ENCODE measurements around the gene DCANP1. TPM values are rescaled to one million over a fixed set of nuclear protein-coding genes. Genes with fewer than 3 reads are reported as not detected.

The DCANP1 gene
- total and polyA plus RNA-seq, 10 of the 15 experiments (the other 5 are each of a cell fraction or from before 2014, with no cell fraction given), result 0.01 TPM; not detected in 9

DNA sequence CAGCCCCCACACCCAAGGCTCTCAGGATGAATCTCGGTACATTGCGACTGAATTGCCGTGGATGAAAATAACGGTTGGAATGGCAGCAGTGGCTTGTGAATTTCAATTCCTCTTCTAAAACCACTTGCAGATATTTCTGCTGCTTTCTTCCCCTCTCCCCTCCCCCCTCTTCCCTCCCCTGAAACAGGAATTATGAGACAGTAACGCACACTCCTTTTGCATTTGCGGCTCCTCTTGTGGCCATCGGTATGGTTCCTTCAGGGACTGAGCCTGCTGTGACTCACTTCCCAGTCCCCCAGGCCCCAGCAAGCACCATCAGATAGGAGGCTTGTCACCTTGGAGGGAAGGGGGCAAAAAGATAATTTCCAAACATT is 9.7 kb downstream of the DCANP1 start:
- H3K4me1 ChIP-seq (ENCODE audit: control insufficient read depth, insufficient read depth, low read length), result peaks cover 19% of the 10 kb centered on the region
- peak overlapping the region; percentile 75 for H3K4me2 ChIP-seq (ENCODE audit: control insufficient read depth, insufficient read depth)
- peak; percentile 18 for FAIRE-seq
- TF ChIP-seq, protein P1, sequence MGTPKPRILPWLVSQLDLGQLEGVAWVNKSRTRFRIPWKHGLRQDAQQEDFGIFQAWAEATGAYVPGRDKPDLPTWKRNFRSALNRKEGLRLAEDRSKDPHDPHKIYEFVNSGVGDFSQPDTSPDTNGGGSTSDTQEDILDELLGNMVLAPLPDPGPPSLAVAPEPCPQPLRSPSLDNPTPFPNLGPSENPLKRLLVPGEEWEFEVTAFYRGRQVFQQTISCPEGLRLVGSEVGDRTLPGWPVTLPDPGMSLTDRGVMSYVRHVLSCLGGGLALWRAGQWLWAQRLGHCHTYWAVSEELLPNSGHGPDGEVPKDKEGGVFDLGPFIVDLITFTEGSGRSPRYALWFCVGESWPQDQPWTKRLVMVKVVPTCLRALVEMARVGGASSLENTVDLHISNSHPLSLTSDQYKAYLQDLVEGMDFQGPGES (IDR thresholded peaks at IDR 0.05), result no peak
- TF ChIP-seq SPI1 (IDR thresholded peaks at IDR 0.05; ENCODE audit: borderline replicate concordance, insufficient read depth, low read depth, low read length) (peak; percentile 57; the same call in 1 of the 2 replicates), IKZF2 (IDR thresholded peaks at IDR 0.05) (peak; percentile 71; a peak in 3 of 4 replicates), RUNX3 (IDR thresholded peaks at IDR 0.05; ENCODE audit: low read length) (peak; percentile 51; the same call in 1 of the 2 replicates), GABPA (IDR thresholded peaks at IDR 0.05; ENCODE audit: low read depth) (no peak), IKZF1 (conservative IDR thresholded peaks at IDR 0.05) (peak; percentile 72), NFIC (IDR thresholded peaks at IDR 0.05; ENCODE audit: low read depth, low read length) (0 out of 2 replicates have a peak, but pooled peaks have one; percentile 23), STAT1 (conservative IDR thresholded peaks at IDR 0.05) (no peak), DPF2 (IDR thresholded peaks at IDR 0.05) (0 out of 2 replicates have a peak, but pooled peaks have one; percentile 4), EED (IDR thresholded peaks at IDR 0.05; ENCODE audit: low read depth) (0 out of 2 replicates have a peak, but pooled peaks have one; percentile 27), MTA2 (IDR thresholded peaks at IDR 0.05; ENCODE audit: low read depth) (peak; percentile 20; the same call in 1 of the 2 replicates)
- in situ Hi-C loops (cut with MboI) (no loop called here), intact Hi-C loops (cut with micrococcal nuclease; ENCODE audit: unreplicated experiment) (no loop called here)
- no peak overlapping the region; the same call in 1 of the 2 replicates for H3K27ac ChIP-seq (ENCODE audit: control insufficient read depth, insufficient read depth)
- ChIA-PET CTCF (interaction anchor here (4.9 to 5.7 kb wide), 2 partner anchors 11 to 20 kb away, joined by 19 to 48 read pairs; no protein-coding TSS in a partner anchor), POLR2A (no interaction called here), RAD21 (ENCODE audit: unreplicated experiment) (interaction anchor here (1.5 kb wide), 1 partner anchor 13 kb away, joined by 4 read pairs; no protein-coding TSS in a partner anchor), SMC1A (ENCODE audit: uncharacterized antibody, unreplicated experiment) (interaction anchor here (1.2 kb wide), 1 partner anchor 20 kb away, joined by 5 read pairs; no protein-coding TSS in a partner anchor)
- no peaks in the 10 kb centered on the region for H3K36me3 ChIP-seq (ENCODE audit: control insufficient read depth in 2 of 2, insufficient read depth in 2 of 2, low read length in 1 of 2)
- BruUV-seq (replicated peaks), result no TSS peak
- no peaks in the 10 kb centered on the region for H3K9me3 ChIP-seq (replicated peaks; ENCODE audit: control insufficient read depth, insufficient read depth, low read length)
- H4K20me1 ChIP-seq (ENCODE audit: control insufficient read depth, insufficient read depth), result no peaks in the 10 kb centered on the region
- peak; percentile 46 for ATAC-seq
- 5% methylated on average over 6 of the region's 7 CpGs for WGBS (ENCODE audit: insufficient coverage, insufficient replicate concordance, low lambda C conversion rate, missing lambda C conversion rate)
- H3K9ac ChIP-seq (ENCODE audit: control insufficient read depth, insufficient read depth, low read length), result no peak overlapping the region
- DNase-seq (ENCODE audit: low read depth, low spot score), result no peak
- no peaks in the 10 kb centered on the region for H3K27me3 ChIP-seq (replicated peaks in 1 of 2; ENCODE audit: control insufficient read depth in 2 of 2, insufficient read depth in 2 of 2, low read length in 1 of 2)
- no peaks in the 10 kb centered on the region for H3K79me2 ChIP-seq (ENCODE audit: control insufficient read depth, insufficient read depth, low read length)
- no peak overlapping the region for H3K4me3 ChIP-seq
- H2AFZ ChIP-seq (ENCODE audit: control insufficient read depth, low read depth, low read length), result peak overlapping the region; percentile 19; the same call in 1 of the 2 replicates

Measured in GM12878 (cell line).